ENCODE measurements around the gene TTC39C.

GRCh38 chr18:24071779-24072178, 57.2 kb downstream of the TTC39C start:
- TF ChIP-seq POLR2A (IDR thresholded peaks at IDR 0.05) (no peak), CTCF (IDR thresholded peaks at IDR 0.05) (no peak)

Data from breast epithelium (tissue), 3 donors.